ENCODE results near the gene PRKAB2.
"Not testable (repeated sequence)": the region's sequence is repeated elsewhere in the genome, so short reads cannot be mapped to it uniquely, and the experiment has no call there.

The PRKAB2 gene

DNA sequence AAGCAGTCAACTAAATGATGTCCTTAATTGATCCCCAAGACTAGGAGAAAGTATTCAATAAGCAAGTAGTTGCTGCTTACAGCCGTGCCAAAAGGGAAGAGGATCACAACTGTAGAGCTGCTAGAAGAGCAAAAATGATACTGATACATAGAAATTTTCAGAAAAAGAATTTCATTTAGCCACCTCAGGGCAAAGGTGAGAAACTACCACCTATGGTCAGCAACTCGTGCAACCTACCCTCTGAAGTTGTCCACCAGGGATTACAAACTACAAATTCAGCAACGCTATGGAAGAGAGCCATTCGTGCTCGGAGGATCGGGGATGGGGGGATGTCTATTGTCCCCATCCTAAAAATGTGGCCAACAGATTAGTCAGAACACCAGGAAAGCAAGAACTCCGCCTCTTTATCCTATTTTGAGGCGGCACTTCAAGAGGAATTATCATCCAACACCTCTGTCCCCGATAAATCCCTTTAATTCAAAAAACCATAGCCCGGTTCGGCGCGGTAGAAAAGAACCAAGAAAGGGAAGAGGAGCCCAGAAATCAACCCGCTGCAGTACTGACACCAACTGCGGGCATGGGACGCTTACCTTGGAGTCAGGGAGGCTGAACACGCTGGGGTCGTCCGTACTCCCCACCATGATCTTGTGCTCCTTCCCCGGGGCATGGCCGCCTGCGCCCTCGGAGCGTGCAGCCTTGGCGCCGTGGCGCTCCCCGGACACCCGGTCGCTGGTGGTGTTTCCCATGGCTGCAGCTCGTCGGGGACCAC lies 687 bp downstream of the PRKAB2 start:
- no peak for DNase-seq

GRCh38 chr1:147169840-147170674 lies 2.2 kb downstream of the PRKAB2 start:
- no peak for DNase-seq

- no peak for DNase-seq
These were observed 3.1 kb downstream of the PRKAB2 start for GRCh38 chr1:147169171-147169570.

- DNase-seq: peak; percentile 16
These were observed 3.6 kb downstream of the PRKAB2 start for GRCh38 chr1:147168626-147169058.

GRCh38 chr1:147167365-147167764 lies 4.9 kb downstream of the PRKAB2 start:
- DNase-seq: no peak

DNA sequence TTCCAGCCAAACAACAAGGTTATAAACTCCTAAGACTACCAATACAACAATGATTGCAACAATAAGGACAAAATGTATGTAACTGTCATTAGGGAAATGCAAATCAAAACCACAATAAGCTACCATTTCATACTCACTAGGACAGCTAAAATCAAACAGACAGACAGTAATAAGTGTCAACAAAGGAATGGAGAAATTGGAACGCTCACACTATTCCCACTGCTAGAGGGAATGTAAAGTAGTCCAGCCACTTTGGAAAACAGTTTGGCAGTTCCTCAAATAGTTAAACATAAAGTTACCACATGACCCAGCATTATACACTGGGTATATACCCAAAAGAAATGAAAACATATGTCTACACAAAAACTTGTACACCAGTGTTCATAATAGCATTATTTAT lies 9.3 kb downstream of the PRKAB2 start:
- DNase-seq: no peak

GRCh38 chr1:147162093-147162492 lies 10.2 kb downstream of the PRKAB2 start:
- DNase-seq: no peak

DNA sequence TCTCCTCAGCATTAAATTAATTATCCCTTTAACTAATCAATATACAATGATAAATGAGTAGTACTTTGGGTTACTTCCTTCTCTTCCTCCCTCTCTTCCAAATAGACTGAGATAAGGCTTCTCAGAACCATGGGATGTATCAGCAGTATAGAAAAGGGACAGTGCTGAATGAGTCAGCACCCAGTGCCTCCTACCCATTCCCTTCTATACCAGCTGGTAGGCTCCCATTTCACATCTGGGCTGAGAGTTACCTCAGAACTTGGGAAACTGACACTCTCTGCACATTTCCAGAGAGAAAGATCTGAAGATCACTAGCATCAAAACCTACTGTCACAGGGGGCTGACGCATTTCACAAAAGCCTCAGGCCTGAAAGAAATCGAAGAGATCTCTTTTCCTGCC lies 15.2 kb downstream of the PRKAB2 start:
- DNase-seq: not testable (repeated sequence)

DNA sequence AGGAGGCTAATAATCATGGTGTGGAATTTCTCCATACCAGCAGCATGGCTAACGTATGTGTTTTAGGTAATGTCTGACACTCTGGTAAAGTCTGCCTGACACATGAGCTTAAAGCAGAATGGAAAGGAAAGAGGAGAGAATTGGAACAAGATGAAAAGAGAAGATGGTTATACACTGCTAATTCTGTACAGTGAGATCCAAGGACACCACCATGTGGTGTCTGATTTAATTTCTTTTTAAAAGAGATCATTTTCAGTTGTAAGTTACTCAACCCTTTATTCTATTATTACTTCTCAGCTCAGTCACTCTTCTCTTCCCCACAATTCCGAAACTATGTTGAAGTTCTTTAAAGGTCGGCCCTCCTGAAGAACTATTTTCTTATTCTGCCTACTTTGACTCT lies 15.6 kb downstream of the PRKAB2 start:
- no peak for DNase-seq

DNA sequence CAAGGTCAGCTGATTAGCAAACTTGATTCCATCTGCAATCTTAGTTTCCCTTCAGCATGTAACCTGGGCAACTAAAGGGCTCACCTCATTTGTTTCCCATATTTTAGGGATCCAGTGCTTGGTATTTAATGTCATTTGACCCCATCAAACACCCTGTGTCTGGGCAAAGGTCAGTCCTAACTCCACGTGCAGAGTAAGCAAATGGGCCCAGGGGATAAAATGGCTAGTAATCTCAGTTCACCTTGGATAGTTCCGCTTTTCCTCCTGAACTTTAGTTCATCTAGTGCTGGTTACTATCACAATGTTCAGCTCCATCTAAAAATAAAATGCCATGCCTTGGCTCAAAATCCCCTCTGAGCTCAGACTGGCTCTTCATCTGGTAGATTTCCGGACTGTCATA lies 19.5 kb downstream of the PRKAB2 start:
- no peak for DNase-seq

DNA sequence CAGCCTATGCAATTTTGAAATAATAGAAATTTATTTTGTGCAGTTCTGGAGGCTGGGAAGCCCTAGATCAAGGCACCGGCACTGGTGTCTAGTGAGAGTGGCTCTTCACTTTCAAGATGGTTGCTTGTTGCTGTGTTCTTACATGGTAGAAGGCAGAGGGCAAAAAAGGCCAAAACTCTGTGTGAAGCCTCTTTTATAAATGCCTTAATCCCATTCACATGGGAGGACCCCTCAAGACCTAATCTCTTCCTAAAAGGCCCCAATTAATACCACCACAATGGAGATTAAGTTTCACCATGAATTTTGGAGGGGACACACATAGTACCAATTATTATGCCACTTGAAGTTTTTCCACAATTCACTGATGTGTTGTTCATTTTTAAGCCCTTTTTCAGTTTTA lies 21.0 kb downstream of the PRKAB2 start:
- DNase-seq: no peak

DNA sequence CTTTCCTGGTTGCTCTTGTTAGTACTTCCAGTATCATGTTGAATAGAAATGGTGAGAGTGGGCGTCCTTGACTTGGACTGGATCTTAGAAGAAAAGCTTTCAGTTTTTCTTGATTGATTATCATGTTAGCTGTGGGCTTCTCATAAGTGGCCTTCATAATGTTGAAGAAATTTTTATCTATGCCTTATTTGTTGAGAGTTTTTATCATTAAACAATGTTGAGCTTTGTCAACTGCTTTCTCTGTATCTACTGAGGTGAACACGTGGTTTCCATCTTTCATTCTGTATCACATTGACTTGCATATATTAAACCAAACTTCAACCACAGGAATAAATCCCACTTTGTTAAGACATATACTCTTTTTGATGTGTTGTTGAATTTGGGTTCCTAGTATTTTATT lies 29.4 kb downstream of the PRKAB2 start:
- no peak for DNase-seq

GRCh38 chr1:147130721-147131120 lies 41.5 kb downstream of the PRKAB2 start:
- DNase-seq: not testable (repeated sequence)

- DNase-seq: no peak
These were observed 43.0 kb downstream of the PRKAB2 start for GRCh38 chr1:147129116-147129873.

- no peak for DNase-seq
These were observed 48.0 kb downstream of the PRKAB2 start for GRCh38 chr1:147124266-147124665.

DNA sequence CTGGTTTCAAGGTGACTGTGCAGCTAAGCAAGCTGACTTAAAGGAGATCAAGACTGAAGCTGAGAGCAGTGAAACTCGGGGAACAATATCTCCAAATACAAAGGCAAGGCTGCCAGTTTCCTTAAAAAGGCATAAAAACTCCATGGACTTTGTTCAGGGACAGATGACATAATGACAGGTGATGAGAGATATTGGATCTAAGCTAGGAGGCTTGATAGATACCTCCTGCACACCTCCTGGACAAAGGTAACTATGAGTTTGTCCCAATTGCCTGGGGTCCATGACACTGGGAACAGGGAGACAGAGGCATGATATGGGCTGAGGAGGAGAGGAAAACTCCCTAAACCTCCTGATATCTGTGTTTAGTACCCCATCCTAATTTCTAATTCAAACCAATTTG lies 55.2 kb downstream of the PRKAB2 start:
- DNase-seq: no peak

GRCh38 chr1:147115496-147115895 lies 56.8 kb downstream of the PRKAB2 start:
- DNase-seq: no peak

GRCh38 chr1:147115079-147115478 lies 57.2 kb downstream of the PRKAB2 start:
- DNase-seq: not testable (repeated sequence)

DNA sequence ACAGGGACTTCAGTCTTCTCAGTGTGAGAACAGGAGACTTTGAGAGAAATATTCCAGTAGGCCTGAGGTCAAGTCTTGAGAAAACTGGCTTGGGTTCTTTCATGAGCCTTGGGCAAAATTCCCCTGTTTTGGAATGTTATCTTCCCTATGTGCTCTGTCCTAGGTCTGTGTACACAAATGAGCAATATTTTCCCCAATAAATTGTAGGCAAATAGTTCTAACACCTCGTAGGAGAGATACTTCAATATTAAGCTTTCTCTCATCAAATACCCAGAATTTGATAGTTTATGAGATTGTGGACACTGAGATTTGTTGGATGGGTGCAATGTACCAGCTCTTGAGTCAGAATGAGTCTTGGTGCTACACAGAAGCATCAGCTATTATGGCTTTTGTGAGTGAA lies 57.9 kb downstream of the PRKAB2 start:
- DNase-seq: not testable (repeated sequence)

- DNase-seq: no peak
These were observed 60.7 kb downstream of the PRKAB2 start for GRCh38 chr1:147111381-147112130.

- no peak for DNase-seq
These were observed 61.4 kb downstream of the PRKAB2 start for GRCh38 chr1:147110872-147111271.

GRCh38 chr1:147110434-147110833 lies 61.8 kb downstream of the PRKAB2 start:
- DNase-seq: no peak

GRCh38 chr1:147109762-147110161 lies 62.5 kb downstream of the PRKAB2 start:
- DNase-seq: no peak
